HG02642 (cell line): ENCODE data around the gene TMEM119.

Source experiments
- ATAC-seq: cut with Tn5 transposase; IDR thresholded peaks from one replicate; pipeline ENCODE4 v1.9.1; 2021; ENCODE audit warnings: mild to moderate bottlenecking; ENCODE audit not compliant: unreplicated experiment, poor library complexity

Gene TMEM119, protein sequence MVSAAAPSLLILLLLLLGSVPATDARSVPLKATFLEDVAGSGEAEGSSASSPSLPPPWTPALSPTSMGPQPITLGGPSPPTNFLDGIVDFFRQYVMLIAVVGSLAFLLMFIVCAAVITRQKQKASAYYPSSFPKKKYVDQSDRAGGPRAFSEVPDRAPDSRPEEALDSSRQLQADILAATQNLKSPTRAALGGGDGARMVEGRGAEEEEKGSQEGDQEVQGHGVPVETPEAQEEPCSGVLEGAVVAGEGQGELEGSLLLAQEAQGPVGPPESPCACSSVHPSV

DNA sequence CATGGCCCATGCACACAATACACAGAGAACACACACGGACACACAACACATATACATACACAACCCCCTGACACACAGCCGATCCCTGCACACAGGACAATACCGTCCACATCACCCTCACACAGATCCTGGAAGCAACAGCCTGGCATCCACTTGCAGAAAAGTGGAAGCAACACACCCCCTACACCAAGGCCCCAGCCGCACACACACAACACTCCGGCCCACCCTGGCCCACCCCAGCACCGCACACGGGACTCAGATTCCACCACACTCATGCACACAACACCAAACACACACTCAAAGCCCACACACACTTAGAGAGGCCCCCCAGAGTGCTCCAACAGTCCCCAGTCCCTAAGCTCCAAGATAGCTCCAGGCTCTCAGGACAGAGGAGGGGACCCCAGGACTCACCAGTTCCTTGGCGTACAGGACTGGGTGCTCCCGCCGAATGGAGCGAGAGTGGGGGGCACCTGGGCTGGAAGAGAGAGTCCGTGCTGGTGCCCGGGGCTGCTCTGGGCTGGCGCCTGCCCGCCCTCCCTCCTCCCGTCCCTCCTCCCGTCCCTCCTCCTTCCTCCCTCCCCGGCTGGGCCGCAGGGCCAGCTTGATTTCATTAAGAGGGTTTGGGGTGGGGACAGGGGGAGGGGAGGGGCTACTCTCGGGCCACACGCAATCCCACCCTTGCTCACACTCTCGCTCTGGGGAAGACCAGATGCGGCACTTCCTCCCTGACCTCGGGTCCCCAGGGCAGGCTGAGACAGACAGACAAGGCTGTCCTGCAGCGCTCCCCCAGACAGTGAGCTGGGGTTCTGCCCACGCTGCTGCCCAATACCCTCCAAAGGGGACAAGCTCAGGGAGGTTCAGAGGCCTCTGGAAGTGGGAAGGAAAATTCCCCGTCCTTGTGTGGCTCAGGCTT, at the start of gene TMEM119:
TSS of gene TMEM119 (minus strand) at position 526 of the 913 bp plus-strand sequence. CDS start 5,701 bp downstream, outside the sequence.
- ATAC-seq: no peak

DNA sequence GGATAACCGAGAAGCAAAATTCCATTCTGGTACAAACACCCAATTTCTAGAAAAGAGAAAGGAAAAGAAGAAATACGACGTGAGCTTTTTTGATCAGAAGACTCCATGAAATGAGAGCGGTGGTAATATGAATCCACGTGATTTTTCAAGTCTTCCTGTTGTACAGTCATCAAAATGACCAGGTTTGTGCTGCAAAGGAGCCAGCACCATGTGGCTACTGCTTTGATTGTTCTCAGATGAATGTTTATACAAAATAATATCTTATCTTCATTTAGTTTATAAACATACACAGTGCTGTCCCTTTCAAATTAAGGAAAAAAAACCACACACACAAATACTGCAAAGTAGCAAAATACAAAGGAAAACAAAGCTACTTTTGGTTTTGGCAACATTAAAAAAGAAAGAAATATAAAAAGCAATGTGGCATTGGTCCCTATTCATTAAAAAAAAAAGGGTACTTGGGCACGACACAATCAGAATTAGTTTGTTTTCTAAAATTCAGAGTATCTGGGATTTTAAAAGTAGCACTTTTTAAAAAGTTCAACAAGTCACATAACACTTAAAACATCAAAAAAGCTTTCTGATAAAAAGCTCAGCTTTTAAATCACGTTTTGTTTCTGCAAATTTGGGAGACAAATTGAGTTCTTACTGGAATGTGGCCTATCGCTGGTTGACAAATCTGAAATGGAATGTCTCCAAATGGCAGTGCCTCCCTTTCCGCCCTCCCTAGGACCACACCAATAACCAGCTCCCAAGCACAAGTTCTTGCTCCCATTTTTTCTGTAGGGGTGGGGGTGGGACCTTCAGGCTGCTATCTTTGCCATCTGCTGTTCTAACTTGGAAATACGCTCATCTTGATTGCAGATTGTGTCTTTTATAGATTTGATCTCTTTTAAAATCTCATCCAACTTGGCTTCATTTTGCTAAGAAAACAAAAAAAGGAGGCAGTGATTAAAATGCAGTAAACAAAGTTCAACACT, 49.0 kb upstream of the TMEM119 start:
- ATAC-seq: no peak

DNA sequence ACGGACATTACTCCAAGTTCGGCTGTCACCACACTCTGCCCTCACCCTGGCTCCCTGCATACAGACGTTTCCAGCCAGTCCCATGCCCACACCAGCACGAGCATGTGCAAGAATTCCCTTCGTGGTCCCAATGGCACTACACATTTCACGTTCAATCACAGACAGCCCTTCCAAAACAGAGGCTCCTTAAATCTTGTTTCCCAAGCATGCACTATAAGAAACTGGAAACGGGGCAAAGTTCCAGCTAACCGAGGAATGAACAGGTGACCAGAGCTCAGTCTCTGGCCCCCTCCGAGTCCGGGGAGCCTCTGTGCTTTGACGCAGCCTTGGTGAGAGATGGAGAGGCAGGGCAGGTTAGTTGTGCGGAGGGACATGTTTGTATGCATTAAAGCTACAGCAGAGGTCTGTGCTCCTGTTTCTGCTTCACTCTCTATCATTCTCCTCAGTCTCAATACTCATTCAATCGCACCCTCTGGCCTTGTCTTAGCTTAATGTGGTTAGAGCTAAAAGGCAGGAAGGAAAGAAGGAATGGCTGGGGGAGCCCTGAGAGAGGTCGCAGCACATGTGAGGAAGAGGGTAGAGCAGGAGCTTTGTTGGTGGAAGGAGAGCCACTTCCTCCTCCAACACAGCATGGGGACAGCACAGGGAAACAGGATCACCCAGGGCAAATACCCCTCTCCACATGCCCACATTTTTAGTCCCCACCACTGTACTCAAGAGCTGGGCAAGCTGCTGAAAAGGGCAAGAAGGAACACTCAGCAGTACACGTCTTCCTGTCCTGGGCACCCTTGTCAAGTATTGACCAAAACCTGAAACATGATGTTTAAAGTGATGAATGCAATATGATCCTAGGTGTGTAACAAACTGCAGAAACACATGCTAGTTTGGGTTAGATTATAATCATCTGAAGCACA, 48.1 kb upstream of the TMEM119 start:
- no peak for ATAC-seq

DNA sequence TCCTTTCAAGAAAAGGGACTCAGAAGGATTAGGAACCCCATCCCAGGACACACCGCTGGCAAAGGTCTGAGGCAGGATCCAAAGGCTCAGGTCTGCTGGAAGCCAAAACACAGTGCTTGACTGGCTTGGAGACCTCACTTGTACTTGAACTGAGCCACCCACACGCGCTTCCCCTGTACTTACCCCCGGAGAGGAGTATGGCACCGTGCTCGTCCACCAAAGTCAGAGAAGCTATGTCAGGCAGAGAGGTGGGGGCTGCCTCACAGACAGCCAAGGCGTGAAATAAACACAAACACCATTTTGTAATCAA, 46.9 kb upstream of the TMEM119 start:
- no peak for ATAC-seq

DNA sequence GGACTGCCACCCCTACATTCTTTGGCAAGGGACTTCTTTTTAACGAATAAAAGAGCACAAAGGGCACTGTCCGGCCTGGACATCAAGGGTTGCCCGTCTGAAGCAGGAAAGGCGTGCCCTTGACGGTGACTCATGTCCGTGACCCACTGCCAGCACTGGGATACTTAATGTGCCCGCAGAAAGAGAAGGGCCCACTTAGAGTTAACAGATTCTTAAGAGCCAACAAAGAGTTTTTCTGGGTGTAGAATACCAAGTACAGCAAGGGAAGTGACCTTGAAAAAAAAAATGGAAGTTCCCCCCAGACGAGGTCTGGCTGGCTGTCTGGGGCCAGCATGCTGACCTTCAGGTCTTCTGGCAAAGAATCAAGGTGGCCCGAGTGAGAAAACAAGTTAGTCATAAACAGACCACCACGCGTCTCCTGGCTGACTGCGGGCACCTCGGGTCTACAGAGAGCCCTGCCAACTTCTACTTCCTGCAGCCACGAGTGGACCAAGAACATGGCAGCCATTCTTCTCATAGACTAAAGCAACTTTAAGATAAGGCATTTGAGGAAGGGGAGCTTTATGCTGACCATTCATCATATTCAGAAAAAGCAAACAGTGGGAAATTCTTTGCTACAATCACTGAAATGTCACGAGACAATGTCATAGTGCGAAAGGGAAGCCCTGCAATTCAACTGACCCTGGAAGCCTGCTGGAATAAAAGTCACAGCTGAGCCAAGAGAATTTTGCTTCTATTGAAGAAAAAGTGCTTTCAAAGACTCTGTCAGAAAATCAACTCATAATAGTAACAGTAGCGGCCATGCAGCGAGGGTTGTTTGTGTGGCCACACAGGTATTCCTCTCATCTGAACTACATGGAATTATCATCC, 46.3 kb upstream of the TMEM119 start:
- ATAC-seq: no peak

DNA sequence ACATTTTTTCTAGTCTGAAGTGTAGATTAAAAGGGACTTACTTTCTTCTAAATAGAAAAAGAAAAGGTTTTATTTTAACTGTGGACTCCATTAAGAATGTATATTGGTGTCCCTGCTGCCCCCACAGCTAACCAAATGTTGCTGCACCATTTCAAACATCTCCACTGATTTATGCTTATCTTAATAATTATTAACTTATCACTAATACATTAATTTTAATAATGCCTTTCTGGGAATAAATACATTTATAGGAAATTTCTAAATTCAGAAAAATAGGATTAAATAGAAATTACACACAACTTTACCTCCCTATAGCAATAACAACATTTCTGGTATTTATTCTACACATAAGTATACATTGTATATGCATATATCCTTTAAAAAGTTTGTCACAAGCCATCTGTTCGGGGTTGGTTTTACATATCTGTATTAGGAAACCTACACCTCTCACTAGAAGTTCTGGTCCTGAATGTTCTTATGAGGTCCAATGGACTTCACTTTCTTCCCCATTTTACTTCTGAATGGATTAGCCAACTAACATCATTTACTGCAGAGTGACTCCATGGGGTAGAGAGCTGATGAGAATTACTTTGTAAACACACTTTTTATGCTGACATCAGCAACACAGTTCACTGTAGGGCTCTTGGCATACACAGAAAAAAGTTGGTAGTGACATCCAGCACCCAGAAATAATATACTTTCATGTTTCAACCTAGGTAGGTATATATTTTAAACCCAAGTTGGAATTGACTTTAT, 45.2 kb upstream of the TMEM119 start:
- ATAC-seq: no peak

DNA sequence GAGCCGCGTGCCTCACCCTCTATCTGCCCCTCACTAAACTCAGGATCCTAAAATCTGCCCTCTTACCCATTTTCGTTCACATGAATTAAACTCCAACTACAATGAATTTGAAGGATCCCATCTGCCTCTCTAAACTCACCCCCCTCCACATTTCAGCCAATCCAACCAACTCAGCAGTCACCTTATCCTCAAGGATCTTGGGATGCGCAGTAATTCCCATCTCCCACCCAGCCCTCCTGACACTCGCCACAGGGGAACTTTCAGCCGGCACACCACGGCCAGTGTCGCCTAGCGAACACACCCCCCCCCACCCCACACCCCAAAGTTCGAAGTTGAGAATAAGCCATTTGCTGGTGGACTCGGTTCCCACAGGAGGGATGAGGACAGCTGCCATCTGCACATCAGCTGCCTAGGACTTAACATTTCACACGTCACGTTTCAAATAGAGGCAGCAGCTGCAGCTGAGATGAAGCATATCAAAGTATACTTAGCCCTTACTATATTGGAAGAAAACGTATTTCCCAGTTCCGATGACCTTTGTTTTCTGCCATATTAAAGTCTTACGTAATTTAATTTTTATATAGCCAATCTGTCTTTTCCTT, 44.5 kb upstream of the TMEM119 start:
- ATAC-seq: no peak

DNA sequence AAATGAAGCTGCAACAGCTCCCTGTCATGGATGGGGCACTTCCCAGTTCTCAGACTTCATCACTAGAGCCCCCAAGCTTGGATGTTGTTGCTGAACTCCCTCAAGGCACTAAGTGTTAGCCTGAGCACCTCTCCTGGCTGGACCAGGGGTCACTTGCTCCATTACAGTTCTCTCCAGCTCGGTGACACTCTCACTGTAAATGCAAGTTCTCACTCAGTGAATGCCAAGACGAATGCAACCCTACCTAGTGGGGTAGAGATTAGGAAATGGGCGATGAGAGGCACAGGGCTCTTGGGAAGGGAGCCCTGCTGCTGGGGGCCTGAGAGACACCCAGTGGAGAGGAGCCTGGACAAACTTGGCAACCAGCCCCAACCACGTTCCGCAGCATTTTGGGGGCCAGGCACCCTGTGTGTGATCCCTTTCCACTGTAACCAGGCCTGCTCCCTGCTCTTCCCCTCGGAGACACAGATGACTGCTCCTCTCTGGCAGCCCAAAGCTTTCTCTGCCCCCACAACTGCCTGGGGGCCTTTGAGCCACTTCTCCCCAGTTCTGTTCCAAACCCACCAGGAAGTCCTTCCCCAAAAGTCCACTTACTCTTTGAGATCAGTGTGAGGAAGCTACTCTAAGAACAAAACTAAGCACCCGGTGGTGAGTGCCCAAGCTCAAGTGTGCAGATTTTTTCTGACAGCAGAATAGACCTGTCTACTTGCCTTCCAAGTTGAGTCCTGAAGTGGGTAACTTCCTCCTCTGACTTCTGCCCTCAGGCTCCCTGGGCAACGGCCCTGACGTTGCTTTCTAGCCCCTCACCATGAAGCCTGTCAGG, 43.8 kb upstream of the TMEM119 start:
- no peak for ATAC-seq

DNA sequence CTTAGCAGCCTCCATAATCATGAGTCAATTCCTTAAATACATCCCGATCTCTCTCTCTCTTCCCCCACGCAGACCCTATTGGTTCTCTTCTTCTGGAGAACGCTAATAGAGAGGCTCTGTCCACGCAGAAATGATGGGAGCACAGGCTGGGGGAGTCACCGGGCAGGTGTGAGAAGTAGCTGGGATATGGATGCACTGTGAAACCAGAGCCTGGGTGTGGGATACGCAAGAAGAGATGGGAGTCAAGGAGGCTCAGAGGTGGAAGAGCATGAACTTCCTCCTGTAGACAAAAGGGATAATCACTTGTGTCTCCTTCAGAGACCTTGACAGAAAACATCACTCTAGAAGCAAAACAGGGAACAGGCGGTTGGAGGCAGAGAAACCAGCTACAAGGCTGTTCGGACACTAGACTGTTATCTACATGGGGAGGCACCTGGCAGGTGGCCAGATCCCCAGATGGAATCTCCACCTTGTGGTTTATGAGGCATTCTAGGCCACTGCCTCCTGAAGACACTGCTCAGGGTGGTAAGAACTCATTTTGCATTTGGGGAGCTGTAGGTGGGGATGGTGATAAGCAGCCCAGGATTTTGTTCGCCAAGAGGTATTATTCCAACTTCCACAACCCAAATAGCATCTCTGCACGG, 43.0 kb upstream of the TMEM119 start:
- ATAC-seq: no peak

DNA sequence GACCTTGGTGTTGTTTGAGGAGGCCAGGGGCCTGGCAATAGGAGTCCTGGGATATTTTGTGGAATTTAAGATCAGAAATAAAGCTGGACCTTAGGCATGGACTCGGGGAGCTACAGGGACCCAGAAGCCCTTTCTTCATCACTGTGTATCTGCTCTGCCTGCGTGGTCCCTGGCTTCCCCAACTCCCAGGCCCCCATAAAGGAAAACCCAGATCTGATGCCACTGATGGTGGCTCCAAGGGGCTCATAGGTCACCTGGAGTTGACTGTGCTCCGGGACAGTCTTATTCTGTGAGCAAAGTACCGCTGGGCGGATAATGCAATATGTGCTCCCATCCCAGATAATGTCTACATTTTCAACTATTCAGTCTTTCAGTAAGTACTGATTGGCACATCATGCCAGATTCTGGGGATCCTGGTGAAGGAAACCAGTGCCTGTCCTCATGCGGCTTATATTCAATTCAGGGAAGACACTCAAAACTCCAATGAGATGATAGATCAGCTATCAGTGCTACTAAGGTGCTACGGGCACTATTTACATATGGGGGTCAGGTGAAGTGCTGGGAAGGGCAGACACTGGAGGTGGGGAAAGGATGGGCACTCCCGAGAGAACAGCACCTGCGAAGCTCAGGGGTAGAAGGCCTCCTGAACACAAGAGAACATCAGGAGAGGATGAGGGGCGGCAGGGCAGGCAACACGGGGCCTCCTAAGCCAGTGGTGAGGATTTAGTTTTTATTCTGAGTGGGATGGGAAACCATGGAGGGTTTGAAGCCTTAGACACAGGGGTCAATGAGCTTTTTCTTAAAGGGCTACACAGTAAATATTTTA, 41.3 kb upstream of the TMEM119 start:
- ATAC-seq: no peak

DNA sequence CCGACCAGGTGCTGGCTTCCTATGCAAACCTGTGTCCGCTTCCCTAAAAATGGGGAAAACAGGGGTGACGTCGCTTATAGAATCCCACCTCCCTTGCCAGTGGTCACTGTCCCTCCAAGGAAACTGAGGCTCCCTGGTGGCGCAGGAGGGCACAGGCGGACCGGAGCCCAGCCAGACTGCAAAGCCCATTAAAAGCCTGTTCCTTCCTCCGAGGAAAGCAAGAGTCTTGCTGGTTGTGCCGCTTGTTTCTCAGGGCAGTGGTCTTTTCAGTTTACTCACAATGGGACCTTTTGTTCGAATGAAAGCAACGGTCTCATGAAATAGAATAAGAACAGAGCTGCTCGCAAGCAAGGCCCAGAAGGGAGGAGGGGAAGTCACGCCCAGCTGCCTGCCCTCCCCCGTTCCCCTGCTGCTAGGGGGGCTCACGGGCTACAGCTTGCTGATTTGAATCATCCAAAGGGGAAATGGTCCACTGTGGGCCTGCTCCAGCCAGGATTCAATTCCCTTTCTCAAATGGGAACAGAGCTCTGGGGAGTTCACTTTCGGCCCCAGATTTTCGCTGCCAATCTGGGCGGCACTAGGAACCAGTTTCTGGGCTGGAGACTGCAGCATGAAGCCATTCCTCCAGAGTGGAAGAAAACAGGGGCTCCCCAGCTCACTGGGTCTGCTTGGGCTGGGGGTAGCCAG, 40.4 kb upstream of the TMEM119 start:
- ATAC-seq: no peak

DNA sequence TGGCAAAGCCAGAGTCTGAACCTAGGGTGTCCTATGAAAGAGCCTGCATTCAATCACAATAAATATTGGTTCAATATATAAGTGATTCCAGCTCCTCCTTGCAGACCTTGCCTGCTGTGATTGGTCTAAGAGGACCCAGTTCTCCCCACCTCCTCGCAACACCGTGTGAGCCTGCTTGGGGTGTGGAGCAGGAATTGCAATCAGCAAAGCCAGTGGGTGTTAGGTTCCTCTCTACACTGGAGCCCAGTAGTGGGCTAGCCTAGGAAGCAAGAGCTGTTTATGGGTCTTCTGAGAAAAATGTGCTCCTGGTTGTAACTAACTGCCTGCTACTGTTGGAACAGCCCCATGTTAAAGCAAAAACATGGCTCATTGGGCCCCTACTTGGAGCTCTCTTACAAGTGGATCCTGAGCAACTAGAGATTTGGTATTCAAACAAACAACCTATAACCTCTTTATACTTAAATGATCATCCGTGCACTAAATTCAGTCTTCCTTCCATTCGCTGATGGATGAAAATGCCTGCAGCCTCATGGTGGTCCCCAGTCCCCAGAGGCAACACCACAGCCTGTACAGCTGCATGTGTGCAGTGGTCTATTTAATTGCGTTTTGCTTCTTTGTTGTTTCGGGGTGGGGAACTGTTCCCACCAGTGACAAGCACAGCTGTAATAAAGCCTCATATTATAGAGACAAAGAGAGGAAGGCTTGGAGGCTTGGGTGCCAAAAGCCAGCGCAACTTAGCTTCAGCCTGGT, 39.5 kb upstream of the TMEM119 start:
- no peak for ATAC-seq

DNA sequence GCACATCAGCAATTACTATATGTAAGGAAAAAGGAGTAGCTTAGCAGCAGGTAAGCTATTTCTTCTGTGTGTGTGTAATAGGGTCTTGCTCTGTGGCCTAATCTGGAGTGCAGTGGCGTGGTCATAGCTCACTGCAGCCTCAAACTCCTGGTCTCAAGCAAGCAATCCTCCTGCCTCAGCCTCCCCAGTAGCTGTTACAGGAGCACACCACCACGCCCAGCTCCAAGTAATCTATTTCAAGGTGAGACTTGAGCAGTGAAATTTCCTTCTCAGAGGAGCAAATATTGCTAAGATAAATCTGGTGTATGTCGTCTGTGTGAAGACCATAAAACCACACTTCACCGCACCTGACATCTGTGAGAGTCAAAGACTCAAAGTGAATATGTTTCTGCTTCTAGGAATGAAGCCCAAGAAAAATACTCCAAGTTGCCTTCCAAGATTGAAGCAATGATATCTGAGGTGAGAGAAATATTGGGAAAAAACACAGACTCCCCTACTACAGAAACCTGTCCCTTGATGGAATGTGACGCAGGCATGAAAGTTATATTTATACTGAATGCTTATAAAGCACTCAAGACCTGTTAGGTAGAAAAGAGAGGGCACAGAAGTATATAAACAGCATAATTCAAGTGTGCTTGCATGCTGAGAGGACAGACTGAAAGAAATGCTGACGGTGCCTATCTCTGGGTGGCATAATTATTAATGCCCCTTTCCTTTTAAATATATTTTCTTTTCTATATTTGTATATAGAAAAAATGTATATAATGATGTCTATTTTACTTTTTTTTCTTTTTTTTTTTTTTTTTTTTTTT, 38.3 kb upstream of the TMEM119 start:
- ATAC-seq: no peak
